Prostate gland (tissue), 2 donors: ENCODE results near the gene DCTN3. TPM values are rescaled to one million over a fixed set of nuclear protein-coding genes. Genes with fewer than 3 reads are reported as not detected.

ENCODE experiments used
- DNase-seq: peaks from one replicate; pipeline ENCODE4 v3.0.0-alpha.2; 2019; ENCODE audit warnings: low spot score
- H3K27ac ChIP-seq, 2 donors: fragments of 200-600 bp; sonication (generic); 2 replicates each; pipeline ENCODE4 v1.5.1; 2017 to 2019
- H3K27me3 ChIP-seq: fragments of 200-600 bp; sonication (generic); replicated peaks from 2 replicates; pipeline ENCODE4 v1.5.1; 2019; ENCODE audit not compliant: insufficient read depth
- H3K36me3 ChIP-seq, 2 donors: fragments of 200-600 bp; sonication (generic); 1 replicate in 1 of 2; 2 replicates in 1 of 2; pipeline versions ENCODE4 v1.5.1 to v1.8.1; 2017 to 2019
- H3K4me1 ChIP-seq: fragments of 200-600 bp; sonication (generic); replicated peaks from 2 replicates; pipeline ENCODE4 v1.5.1; 2019
- H3K4me3 ChIP-seq, 2 donors: fragments of 200-600 bp; sonication (generic); 2 replicates each; pipeline ENCODE4 v1.5.1; 2017 to 2019
- H3K9me3 ChIP-seq: fragments of 200-600 bp; sonication (generic); 2 replicates; pipeline ENCODE4 v1.5.1; 2017
- CTCF ChIP-seq, 4 experiments: fragments of 200-600 bp in 2 of 4; fragments of 450-650 bp in 2 of 4; sonication (generic) in 2 of 4; IDR thresholded peaks; 1 replicate in 3 of 4; 2 replicates in 1 of 4; pipeline ENCODE4 v1.5.1; 2016 to 2019; ENCODE audit warnings: antibody characterized with exemption in 4 of 4, mild to moderate bottlenecking in 2 of 4, moderate library complexity in 2 of 4
- POLR2A ChIP-seq: fragments of 450-650 bp; IDR thresholded peaks from one replicate; pipeline ENCODE4 v1.6.1; 2016; ENCODE audit warnings: antibody characterized with exemption, mild to moderate bottlenecking
- POLR2AphosphoS5 ChIP-seq: sonication (generic); formaldehyde crosslinking; IDR thresholded peaks from one replicate; pipeline ENCODE4 v1.6.1; 2017; ENCODE audit warnings: antibody characterized with exemption
- WGBS: methylation state at CpG from one replicate; pipeline ENCODE4 v1.1.5; 2018; 5-methylcytosine and 5-hydroxymethylcytosine counted together
- intact Hi-C: fragments of 100-400 bp; cut with DNase I; formaldehyde crosslinking; loops from one replicate; pipeline ENCODE4 v1.14.2; 2022
- total RNA-seq, 2 donors: library from RNA; depleted of rRNA; stranded (reverse); fragments of >200 nt; gene quantifications; one replicate each; pipeline ENCODE4 v1.1.0, GENCODE V29; 2016

DCTN3 gene
- total RNA-seq, 2 donors from 2014 or later: 73.8 to 112 TPM

DNA sequence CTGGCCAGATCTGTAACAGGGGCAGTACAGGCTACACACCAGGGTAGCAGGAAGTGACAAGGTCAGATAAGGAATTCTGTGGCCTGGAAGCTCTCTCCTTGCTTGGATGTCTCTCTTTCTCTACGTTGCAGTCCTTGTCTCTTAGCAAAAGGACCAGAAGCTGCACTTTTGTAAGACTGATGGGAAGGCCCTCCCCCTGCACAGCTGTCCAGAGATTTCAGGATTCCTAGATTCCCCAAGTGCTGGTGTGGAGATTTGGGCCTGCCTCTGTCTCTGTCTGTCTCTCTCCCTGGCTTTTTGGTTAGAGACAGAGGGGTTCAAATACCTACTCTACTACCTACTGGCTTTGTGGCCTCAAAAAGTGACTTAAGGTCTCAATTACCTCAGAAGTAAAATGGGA is 20.7 kb downstream of the DCTN3 start:
- Histone ChIP-seq H3K4me1 (no peaks in the 10 kb centered on the region), H3K36me3 (no peaks in the 10 kb centered on the region), H3K27me3 (no peaks in the 10 kb centered on the region), H3K9me3 (no peaks in the 10 kb centered on the region), H3K27ac (no peak overlapping the region), H3K4me3 (no peak overlapping the region)
- no peak for DNase-seq
- intact Hi-C loops: no loop called here
- TF ChIP-seq POLR2A (no peak), CTCF (IDR thresholded peaks at IDR 0.05) (no peak), POLR2AphosphoS5 (no peak)
- 75% methylated on average over 1 of the region's 1 CpG for WGBS

GRCh38 chr9:34594177-34594576 is 26.1 kb downstream of the DCTN3 start:
- WGBS: 59% methylated on average over 9 of the region's 9 CpGs
- Histone ChIP-seq H3K27me3 (no peaks in the 10 kb centered on the region), H3K4me1 (peaks cover 12% of the 10 kb centered on the region), H3K4me3 (no peak overlapping the region), H3K27ac (peak overlapping the region; percentile 63 to 69), H3K36me3 (no peaks in the 10 kb centered on the region), H3K9me3 (no peaks in the 10 kb centered on the region)
- intact Hi-C loops: loop anchor here (2.0 kb wide), 1 partner anchor 91 kb away; no protein-coding TSS in a partner anchor
- TF ChIP-seq POLR2A (no peak), POLR2AphosphoS5 (no peak), CTCF (IDR thresholded peaks at IDR 0.05) (no peak)
- no peak for DNase-seq

GRCh38 chr9:34592895-34593601 is 27.2 kb downstream of the DCTN3 start:
- H3K4me1 ChIP-seq: peaks cover 17% of the 10 kb centered on the region
- peak; percentile 88 for DNase-seq
- no peak overlapping the region for H3K4me3 ChIP-seq
- H3K27me3 ChIP-seq: no peaks in the 10 kb centered on the region
- intact Hi-C loops: no loop called here
- no peak for TF ChIP-seq CTCF (IDR thresholded peaks at IDR 0.05)
- peak; percentile 76 for TF ChIP-seq POLR2AphosphoS5
- H3K36me3 ChIP-seq: no peaks in the 10 kb centered on the region
- peak overlapping the region; percentile 63 to 69 for H3K27ac ChIP-seq
- 3% methylated on average over 26 of the region's 26 CpGs for WGBS
- no peaks in the 10 kb centered on the region for H3K9me3 ChIP-seq

GRCh38 chr9:34591917-34592866 is 28.1 kb downstream of the DCTN3 start:
- Histone ChIP-seq H3K4me3 (no peak overlapping the region), H3K27me3 (no peaks in the 10 kb centered on the region), H3K27ac (peak overlapping the region; percentile 8 to 63), H3K4me1 (peaks cover 17% of the 10 kb centered on the region), H3K36me3 (no peaks in the 10 kb centered on the region), H3K9me3 (no peaks in the 10 kb centered on the region)
- intact Hi-C loops: loop anchor here (1.0 to 2.0 kb wide), 2 partner anchors 44 to 189 kb away; no protein-coding TSS in a partner anchor
- 37% methylated on average over 16 of the region's 16 CpGs for WGBS
- no peak for DNase-seq
- TF ChIP-seq CTCF (IDR thresholded peaks at IDR 0.05): no peak
- TF ChIP-seq POLR2AphosphoS5: no peak
- no peak for TF ChIP-seq POLR2A
